OCI-LY3 (cell line): ENCODE results near the gene AMBRA1.

Experiments
- EZH2phosphoT487 ChIP-seq: fragments of 200-600 bp; shearing (Covaris generic); IDR thresholded peaks from 2 replicates; pipeline ENCODE4 v1.6.1; 2018; ENCODE audit warnings: antibody characterized with exemption, mixed run types, low read depth
- TF ChIP-seq, protein P1 (sequence below): fragments of 200-600, 300-600 bp; sonication (generic); IDR thresholded peaks from 2 replicates; pipeline ENCODE4 v1.5.1; 2014; ENCODE audit warnings: antibody characterized with exemption, low read length, low read depth

DNA sequence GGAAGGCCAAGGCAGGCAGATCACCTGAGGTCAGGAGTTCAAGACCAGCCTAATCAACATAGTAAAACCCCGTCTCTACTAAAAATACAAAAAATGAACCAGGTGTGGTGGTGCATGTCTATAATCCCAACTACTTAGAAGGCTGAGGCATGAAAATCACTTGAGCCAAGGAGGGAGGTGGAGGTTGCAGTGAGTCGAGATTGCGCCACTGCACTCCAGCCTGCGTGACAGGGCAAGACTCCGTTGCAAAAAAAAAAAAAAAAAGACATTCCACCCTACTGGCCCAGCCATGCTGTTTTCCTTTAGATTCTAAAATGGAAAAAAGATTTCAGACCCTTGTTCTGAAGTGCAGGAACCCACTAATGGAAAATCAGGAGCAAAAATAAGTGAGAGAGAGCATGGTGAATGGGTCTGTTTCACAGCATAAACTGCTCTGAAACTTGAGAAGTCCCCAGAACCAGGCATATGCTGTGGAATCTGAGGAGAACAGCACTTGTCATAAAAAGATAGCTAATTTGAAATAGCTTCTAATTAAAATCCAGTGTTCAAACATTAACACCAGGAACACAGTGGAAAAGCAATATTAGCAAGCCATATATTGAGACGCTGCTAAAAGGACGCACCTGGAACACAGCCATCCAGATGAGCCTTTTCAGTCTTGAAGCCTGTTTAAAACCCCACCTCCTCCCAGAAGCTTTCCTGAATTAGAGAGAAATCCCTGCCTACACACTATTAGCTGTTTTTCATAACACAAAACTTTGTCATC, 136.0 kb downstream of the AMBRA1 start:
- TF ChIP-seq, protein P1, sequence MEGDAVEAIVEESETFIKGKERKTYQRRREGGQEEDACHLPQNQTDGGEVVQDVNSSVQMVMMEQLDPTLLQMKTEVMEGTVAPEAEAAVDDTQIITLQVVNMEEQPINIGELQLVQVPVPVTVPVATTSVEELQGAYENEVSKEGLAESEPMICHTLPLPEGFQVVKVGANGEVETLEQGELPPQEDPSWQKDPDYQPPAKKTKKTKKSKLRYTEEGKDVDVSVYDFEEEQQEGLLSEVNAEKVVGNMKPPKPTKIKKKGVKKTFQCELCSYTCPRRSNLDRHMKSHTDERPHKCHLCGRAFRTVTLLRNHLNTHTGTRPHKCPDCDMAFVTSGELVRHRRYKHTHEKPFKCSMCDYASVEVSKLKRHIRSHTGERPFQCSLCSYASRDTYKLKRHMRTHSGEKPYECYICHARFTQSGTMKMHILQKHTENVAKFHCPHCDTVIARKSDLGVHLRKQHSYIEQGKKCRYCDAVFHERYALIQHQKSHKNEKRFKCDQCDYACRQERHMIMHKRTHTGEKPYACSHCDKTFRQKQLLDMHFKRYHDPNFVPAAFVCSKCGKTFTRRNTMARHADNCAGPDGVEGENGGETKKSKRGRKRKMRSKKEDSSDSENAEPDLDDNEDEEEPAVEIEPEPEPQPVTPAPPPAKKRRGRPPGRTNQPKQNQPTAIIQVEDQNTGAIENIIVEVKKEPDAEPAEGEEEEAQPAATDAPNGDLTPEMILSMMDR: no peak
- TF ChIP-seq EZH2phosphoT487: no peak
